ENCODE results near the gene CATSPERZ.

Gene CATSPERZ

GRCh38 chr11:64299847-64300648 is at the start of gene CATSPERZ:
TSS of gene CATSPERZ (plus strand) at chr11:64300358. CDS start at chr11:64300411, 53 bp downstream.
- DNase-seq (ENCODE audit: low spot score in 2 of 2) (no peak), ATAC-seq (no peak)
- no peak within 1 kb of the TSS for H3K27ac Mint-ChIP-seq
- peak within 1 kb of the TSS; percentile 75 for H3K4me3 Mint-ChIP-seq
- peaks cover 9% of the 10 kb centered on the region for H3K36me3 Mint-ChIP-seq
- peaks cover 35% of the 10 kb centered on the region for H3K4me1 Mint-ChIP-seq
- H3K9me3 Mint-ChIP-seq = no peaks in the 10 kb centered on the region

GRCh38 chr11:64250415-64251015 is 49.6 kb upstream of the CATSPERZ start:
- ATAC-seq (peak; percentile 0), DNase-seq (ENCODE audit: low spot score in 2 of 2) (no peak)
- Mint-ChIP-seq H3K36me3 (peaks cover 20% of the 10 kb centered on the region), H3K4me3 (peak overlapping the region; percentile 94), H3K9me3 (no peaks in the 10 kb centered on the region), H3K4me1 (peaks cover 33% of the 10 kb centered on the region), H3K27ac (no peak overlapping the region)

GRCh38 chr11:64251016-64251752 is 49.0 kb upstream of the CATSPERZ start, which contains the start of gene PLCB3:
TSS of gene PLCB3 (plus strand) at chr11:64251530. CDS start at chr11:64251650, 120 bp downstream.
- peak; percentile 75 to 79 for DNase-seq (ENCODE audit: low spot score in 2 of 2)

GRCh38 chr11:64251753-64252002 is 48.5 kb upstream of the CATSPERZ start:
- H3K4me1 Mint-ChIP-seq = peaks cover 33% of the 10 kb centered on the region
- H3K9me3 Mint-ChIP-seq = no peaks in the 10 kb centered on the region
- ATAC-seq (no peak), DNase-seq (ENCODE audit: low spot score in 2 of 2) (no peak)
- peaks cover 19% of the 10 kb centered on the region for H3K36me3 Mint-ChIP-seq
- H3K4me3 Mint-ChIP-seq = peak overlapping the region; percentile 94
- peak overlapping the region; percentile 86 for H3K27ac Mint-ChIP-seq

More at GRCh38 chr11:64251016-64251752, 49.0 kb upstream of the CATSPERZ start, which contains the start of gene PLCB3:
- peak; percentile 75 for ATAC-seq
- no peaks in the 10 kb centered on the region for H3K9me3 Mint-ChIP-seq
- peak within 1 kb of the TSS; percentile 86 for H3K27ac Mint-ChIP-seq
- H3K4me3 Mint-ChIP-seq = peak within 1 kb of the TSS; percentile 94
- H3K36me3 Mint-ChIP-seq = peaks cover 16% of the 10 kb centered on the region
- peaks cover 33% of the 10 kb centered on the region for H3K4me1 Mint-ChIP-seq

GRCh38 chr11:64252003-64252872 is 47.9 kb upstream of the CATSPERZ start:
- peak overlapping the region; percentile 94 for H3K4me3 Mint-ChIP-seq
- DNase-seq (ENCODE audit: low spot score in 2 of 2) = peak in 1 of 2 donors; percentile 64
- no peaks in the 10 kb centered on the region for H3K9me3 Mint-ChIP-seq
- H3K4me1 Mint-ChIP-seq = peaks cover 28% of the 10 kb centered on the region
- peaks cover 20% of the 10 kb centered on the region for H3K36me3 Mint-ChIP-seq
- peak overlapping the region; percentile 86 for H3K27ac Mint-ChIP-seq
- no peak for ATAC-seq

- peak overlapping the region; percentile 94 for H3K4me3 Mint-ChIP-seq
- H3K36me3 Mint-ChIP-seq = peaks cover 28% of the 10 kb centered on the region
- H3K4me1 Mint-ChIP-seq = peaks cover 22% of the 10 kb centered on the region
- no peak for ATAC-seq
- H3K27ac Mint-ChIP-seq = no peak overlapping the region
- no peak for DNase-seq (ENCODE audit: low spot score in 2 of 2)
- H3K9me3 Mint-ChIP-seq = no peaks in the 10 kb centered on the region
These were observed 47.1 kb upstream of the CATSPERZ start for GRCh38 chr11:64253043-64253442.

- no peak for DNase-seq (ENCODE audit: low spot score in 2 of 2)
- H3K4me1 Mint-ChIP-seq = peaks cover 20% of the 10 kb centered on the region
- peak overlapping the region; percentile 70 for H3K27ac Mint-ChIP-seq
- no peak overlapping the region for H3K4me3 Mint-ChIP-seq
- H3K9me3 Mint-ChIP-seq = no peaks in the 10 kb centered on the region
- no peak for ATAC-seq
- peaks cover 31% of the 10 kb centered on the region for H3K36me3 Mint-ChIP-seq
These were observed 46.7 kb upstream of the CATSPERZ start for GRCh38 chr11:64253481-64253880.

- DNase-seq (ENCODE audit: low spot score in 2 of 2) = no peak
- Mint-ChIP-seq H3K4me1 (peaks cover 24% of the 10 kb centered on the region), H3K27ac (peak overlapping the region; percentile 70), H3K9me3 (no peaks in the 10 kb centered on the region), H3K4me3 (no peak overlapping the region), H3K36me3 (peaks cover 29% of the 10 kb centered on the region)
- no peak for ATAC-seq
These were observed 45.8 kb upstream of the CATSPERZ start for GRCh38 chr11:64254326-64254725.

- Mint-ChIP-seq H3K4me1 (peaks cover 34% of the 10 kb centered on the region), H3K9me3 (no peaks in the 10 kb centered on the region), H3K27ac (no peak overlapping the region), H3K4me3 (no peak overlapping the region), H3K36me3 (peaks cover 40% of the 10 kb centered on the region)
- no peak for ATAC-seq
- DNase-seq (ENCODE audit: low spot score in 2 of 2) = no peak
These were observed 44.7 kb upstream of the CATSPERZ start for GRCh38 chr11:64255135-64256128.

- peaks cover 47% of the 10 kb centered on the region for H3K36me3 Mint-ChIP-seq
- H3K4me1 Mint-ChIP-seq = peaks cover 30% of the 10 kb centered on the region
- H3K27ac Mint-ChIP-seq = no peak overlapping the region
These were observed 43.9 kb upstream of the CATSPERZ start for GRCh38 chr11:64256300-64256699.

GRCh38 chr11:64258356-64258755 is 41.8 kb upstream of the CATSPERZ start:
- H3K9me3 Mint-ChIP-seq = no peaks in the 10 kb centered on the region
- peaks cover 55% of the 10 kb centered on the region for H3K36me3 Mint-ChIP-seq
- H3K4me3 Mint-ChIP-seq = no peak overlapping the region
- H3K4me1 Mint-ChIP-seq = peaks cover 28% of the 10 kb centered on the region
- H3K27ac Mint-ChIP-seq = no peak overlapping the region
- no peak for ATAC-seq
- no peak for DNase-seq (ENCODE audit: low spot score in 2 of 2)

More at GRCh38 chr11:64256300-64256699, 43.9 kb upstream of the CATSPERZ start:
- ATAC-seq = no peak
- Mint-ChIP-seq H3K9me3 (no peaks in the 10 kb centered on the region), H3K4me3 (no peak overlapping the region)
- DNase-seq (ENCODE audit: low spot score in 2 of 2) = no peak

- Mint-ChIP-seq H3K9me3 (no peaks in the 10 kb centered on the region), H3K36me3 (peaks cover 55% of the 10 kb centered on the region), H3K27ac (peak overlapping the region; percentile 90), H3K4me1 (peaks cover 23% of the 10 kb centered on the region), H3K4me3 (no peak overlapping the region)
- ATAC-seq = no peak
- DNase-seq (ENCODE audit: low spot score in 2 of 2) = no peak
These were observed 41.1 kb upstream of the CATSPERZ start for GRCh38 chr11:64258946-64259532.

- H3K4me3 Mint-ChIP-seq = peak overlapping the region; percentile 31
- peaks cover 22% of the 10 kb centered on the region for H3K4me1 Mint-ChIP-seq
- DNase-seq (ENCODE audit: low spot score in 2 of 2) (no peak), ATAC-seq (peak; percentile 49)
- peaks cover 55% of the 10 kb centered on the region for H3K36me3 Mint-ChIP-seq
- H3K27ac Mint-ChIP-seq = peak overlapping the region; percentile 90
- H3K9me3 Mint-ChIP-seq = no peaks in the 10 kb centered on the region
These were observed 40.6 kb upstream of the CATSPERZ start for GRCh38 chr11:64259533-64260067.

Measured in stimulated activated effector memory CD8-positive, alpha-beta T cell treated with anti-CD3 and anti-CD28 coated beads, Interleukin-12 subunit alpha, Interleukin-12 subunit beta, amount 100 ng/mL, for 72 hours (primary cell).